ENCODE measurements around the gene UNC13D.

The UNC13D gene

GRCh38 chr17:75832652-75833400 is 11.4 kb downstream of the UNC13D start:
- DNase-seq, result no peak

GRCh38 chr17:75832164-75832651 is 12.0 kb downstream of the UNC13D start:
- peak; percentile 66 for DNase-seq

- DNase-seq, result no peak
Measured at GRCh38 chr17:75831032-75831571, 13.1 kb downstream of the UNC13D start.

GRCh38 chr17:75830164-75831031 is 13.8 kb downstream of the UNC13D start:
- no peak for DNase-seq

- no peak for DNase-seq
Measured at GRCh38 chr17:75829747-75830146, 14.5 kb downstream of the UNC13D start.

- no peak for DNase-seq
Measured at GRCh38 chr17:75828741-75829140, 15.5 kb downstream of the UNC13D start.

GRCh38 chr17:75828076-75828400 is 16.2 kb downstream of the UNC13D start:
- no peak for DNase-seq

- peak; percentile 62 for DNase-seq
Measured at GRCh38 chr17:75827308-75828075, 16.7 kb downstream of the UNC13D start.

- DNase-seq, result no peak
Measured at GRCh38 chr17:75826561-75827307, 17.5 kb downstream of the UNC13D start.

GRCh38 chr17:75825748-75826370 is 18.3 kb downstream of the UNC13D start:
- DNase-seq, result no peak

- DNase-seq, result no peak
Measured at GRCh38 chr17:75825149-75825552, 19.1 kb downstream of the UNC13D start.

GRCh38 chr17:75824666-75825065 is 19.5 kb downstream of the UNC13D start:
- DNase-seq, result no peak

GRCh38 chr17:75824050-75824552 is 20.1 kb downstream of the UNC13D start:
- DNase-seq, result no peak

- no peak for DNase-seq
Measured at GRCh38 chr17:75823257-75824041, 20.8 kb downstream of the UNC13D start.

- no peak for DNase-seq
Measured at GRCh38 chr17:75822800-75823166, 21.4 kb downstream of the UNC13D start.

GRCh38 chr17:75822119-75822799 is 21.9 kb downstream of the UNC13D start:
- DNase-seq, result peak; percentile 24

GRCh38 chr17:75821552-75821951 is 22.7 kb downstream of the UNC13D start:
- no peak for DNase-seq

GRCh38 chr17:75820094-75821080 is 23.8 kb downstream of the UNC13D start:
- DNase-seq, result no peak

GRCh38 chr17:75819678-75820077 is 24.5 kb downstream of the UNC13D start:
- DNase-seq, result no peak

Measured in central memory CD4-positive, alpha-beta T cell (primary cell).